TTC549 (cell line): Measurements from ENCODE around the gene SRRM5.
"Not testable (repeated sequence)": the region's sequence is repeated elsewhere in the genome, so short reads cannot be mapped to it uniquely, and the experiment has no call there.

Experiments
- FAIRE-seq: peaks from 2 replicates; lab custom pipeline; 2012; peaks lifted over from hg19 to GRCh38; lab: Jason Lieb, UNC

The SRRM5 gene

DNA sequence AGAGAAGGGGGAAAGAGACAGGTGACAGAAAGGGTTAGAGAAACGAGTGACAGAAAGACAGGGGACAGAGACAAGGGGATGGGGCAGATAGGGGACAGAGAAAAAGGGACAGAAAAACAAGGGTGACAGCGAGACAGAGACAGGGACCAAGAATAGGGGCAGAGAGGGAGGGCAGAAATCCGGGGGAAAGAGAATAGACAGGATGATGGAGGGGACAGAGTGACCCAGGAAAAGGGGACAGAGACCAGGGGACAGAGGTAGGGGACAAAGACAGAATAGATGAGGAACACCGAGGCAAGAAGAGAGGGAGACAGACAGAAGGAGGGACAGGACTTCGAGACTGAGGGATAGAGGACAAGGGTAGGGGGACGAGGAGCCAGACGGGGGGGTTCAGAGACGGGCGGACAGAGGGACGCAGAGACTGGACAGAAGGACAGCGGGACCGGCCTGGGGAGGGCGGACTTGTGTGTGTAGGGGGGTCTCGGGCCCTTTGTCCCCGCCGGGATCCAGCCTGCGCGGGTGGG is 27.2 kb downstream of the SRRM5 start:
- no peak for FAIRE-seq

DNA sequence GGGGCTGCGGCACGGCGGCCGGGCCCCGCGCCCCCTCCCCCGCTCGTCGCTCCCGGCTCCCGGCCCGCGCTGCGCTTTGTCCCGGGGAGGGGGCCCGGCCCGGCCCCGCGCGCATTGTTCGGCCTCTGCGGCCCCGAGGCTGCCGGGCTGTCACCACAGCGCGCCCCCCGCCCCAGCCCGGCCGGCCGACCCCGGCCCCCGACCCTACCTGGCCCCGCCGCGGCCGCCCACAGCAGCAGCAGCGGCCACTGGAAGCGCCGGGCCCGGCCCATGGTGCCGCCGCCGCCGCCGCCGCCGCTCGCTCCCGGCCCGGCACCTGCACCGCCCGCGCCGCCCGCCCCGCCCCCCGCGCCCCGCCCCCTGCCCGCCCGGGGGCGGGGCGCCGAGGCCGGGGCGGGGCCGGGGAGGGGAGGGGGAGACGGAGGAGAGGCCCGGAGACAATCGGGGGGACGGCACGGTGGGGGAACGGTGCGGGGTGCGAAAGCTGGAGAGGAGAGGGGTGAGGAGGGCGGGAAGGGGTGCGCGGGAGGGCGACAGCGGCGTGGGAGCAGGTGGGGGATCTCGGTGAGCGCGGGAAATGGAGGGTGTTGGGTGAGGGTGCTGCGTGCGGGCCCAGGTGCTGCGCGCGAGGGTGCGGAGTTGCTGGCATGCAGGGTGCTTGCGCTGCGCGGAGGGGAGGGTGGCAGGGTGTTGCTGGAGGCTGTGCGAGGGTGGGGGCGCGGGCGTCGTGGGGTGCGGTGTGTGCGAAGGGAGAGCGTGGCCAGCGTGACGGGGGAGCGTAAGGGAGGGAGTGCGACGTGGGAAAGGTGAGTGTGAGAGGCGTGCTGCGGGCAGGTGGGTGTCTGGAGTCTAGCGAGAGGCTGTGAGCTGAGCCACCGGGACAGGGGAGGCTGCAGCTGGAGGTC is 27.9 kb downstream of the SRRM5 start, which contains the start of gene CADM4:
TSS of gene CADM4 (minus strand) at position 332 of the 905 bp plus-strand sequence. CDS start at position 272, 60 bp downstream.
- no peak for FAIRE-seq

DNA sequence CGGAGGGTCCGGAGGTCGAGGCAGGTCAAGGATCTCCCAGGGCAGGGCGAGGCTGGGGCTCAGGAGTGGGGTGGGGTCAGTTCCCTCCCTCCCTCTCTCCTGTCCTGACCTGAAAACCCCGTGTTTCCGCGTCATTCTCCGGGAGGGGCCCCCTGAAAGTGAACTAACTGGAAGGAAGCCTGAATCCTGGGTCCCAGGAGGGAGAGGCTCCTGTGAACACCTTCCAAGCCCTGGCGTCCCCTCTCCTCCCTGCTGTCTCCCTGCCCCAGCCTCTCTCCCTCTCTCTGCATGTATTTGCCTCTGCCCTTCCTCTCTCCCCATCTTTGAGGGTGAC is 28.5 kb downstream of the SRRM5 start:
- no peak for FAIRE-seq

DNA sequence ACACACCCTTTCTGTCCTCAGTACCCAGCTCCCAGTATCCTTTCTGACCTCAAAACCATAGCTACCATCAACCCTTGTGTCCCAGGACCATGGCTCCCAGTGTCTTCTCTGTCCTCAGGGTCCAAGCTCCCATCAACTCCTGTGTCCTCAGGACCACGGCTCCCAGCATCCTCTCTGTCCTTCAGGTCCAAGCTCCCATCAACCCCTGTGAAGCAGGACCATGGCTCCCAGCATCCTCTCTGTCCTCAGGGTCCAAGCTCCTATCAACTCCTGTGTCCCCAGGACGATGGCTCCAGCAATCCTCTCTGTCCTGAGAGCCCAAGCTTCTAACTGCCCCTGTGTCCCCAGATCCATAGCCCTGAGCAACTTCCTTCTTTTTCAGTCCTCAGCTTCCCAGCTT is 29.4 kb downstream of the SRRM5 start:
- no peak for FAIRE-seq

DNA sequence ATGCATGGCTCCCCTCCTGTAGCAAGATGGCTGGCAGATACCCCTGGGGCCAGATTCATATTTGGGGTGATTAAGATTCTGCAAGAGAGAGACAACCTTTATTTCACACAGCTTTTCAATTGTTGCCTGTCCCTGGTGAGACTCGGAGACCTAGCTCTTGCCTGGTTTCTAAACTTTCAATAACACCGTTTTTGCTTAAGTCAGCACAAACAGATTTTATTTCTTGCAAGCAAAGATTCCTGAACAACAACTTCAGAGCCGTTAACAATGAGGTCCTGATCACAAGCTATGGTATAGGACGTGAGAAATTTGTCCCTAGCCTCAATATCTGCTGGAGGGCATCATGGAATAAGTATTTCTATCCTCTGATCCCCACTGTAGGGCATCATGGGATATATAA is 30.6 kb downstream of the SRRM5 start:
- no peak for FAIRE-seq

DNA sequence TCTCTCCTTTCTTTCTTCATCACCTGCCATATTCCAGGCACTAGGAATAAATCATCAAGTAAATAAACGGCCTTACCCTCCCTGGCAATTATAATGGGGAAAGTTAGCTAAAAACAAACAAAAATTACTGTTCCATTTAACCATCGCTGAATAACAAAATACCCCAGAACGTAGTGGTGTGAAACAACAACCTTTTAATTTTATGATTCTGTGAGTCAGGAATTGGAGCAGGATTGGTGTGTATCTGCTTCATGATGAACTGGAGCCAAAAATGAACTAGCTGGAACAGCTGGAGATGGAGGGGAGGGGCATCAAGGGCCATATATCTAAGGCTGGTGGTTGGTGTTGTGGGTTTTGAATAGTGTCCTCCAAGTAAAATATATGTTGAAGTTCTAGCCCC is 31.4 kb downstream of the SRRM5 start:
- no peak for FAIRE-seq

DNA sequence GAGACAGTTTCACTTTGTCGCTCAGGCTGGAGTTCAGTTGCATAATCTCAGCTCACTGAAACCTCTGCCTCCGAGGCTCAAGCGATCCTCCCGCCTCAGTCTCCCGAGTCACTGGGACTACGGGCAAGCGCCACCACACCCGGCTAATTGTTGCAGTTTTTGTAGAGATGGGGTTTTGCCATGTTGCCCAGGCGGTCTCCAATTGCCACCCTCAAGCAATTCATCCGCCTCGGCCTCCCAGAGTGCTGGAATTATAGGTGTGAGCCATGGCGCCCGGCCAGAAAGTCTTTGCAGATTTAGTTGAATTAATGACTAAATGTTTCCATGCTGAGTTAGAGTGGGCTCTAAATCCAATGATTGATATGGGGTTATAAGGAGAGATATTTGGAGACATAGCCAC is 32.3 kb downstream of the SRRM5 start:
- FAIRE-seq = no peak

DNA sequence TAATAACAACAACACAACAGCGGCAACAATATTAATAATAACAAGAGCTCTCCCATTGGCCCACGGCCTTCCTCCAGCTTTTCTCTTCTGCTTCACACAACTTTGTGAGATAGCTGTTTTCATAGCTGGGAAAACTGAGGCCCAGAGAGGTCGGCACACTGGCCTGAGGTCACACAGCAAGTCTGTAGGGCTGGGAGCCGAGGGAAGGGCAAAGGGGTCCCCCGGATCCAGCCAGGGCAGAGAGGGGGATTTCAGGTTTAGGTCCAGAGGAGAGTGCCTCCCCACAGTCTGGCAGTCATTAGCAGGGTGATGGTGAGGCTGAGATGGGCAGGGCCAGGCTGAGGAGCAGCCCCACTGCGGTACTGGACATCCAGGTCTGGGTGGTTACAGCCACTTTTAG is 36.7 kb downstream of the SRRM5 start:
- FAIRE-seq = no peak

DNA sequence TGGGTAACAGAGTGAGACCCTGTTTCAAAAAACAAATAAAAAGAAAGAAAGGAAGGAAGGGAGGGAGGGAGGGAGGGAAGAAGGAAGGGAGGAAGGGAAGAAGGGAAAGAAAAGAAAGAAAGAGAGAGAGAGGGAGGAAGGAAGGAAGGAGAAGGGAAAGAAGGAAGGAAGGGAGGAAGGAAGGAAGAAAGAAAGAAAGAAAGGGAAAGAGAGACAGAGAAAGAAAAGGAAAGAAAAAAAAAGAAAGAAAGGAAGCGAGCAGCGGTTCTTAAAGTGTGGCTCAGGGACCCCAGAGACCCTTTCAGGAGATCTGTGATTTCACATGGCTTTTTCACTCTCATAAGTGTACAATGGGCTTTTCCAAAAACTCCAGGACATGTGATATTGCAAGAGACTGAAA is 37.6 kb downstream of the SRRM5 start:
- FAIRE-seq = no peak

DNA sequence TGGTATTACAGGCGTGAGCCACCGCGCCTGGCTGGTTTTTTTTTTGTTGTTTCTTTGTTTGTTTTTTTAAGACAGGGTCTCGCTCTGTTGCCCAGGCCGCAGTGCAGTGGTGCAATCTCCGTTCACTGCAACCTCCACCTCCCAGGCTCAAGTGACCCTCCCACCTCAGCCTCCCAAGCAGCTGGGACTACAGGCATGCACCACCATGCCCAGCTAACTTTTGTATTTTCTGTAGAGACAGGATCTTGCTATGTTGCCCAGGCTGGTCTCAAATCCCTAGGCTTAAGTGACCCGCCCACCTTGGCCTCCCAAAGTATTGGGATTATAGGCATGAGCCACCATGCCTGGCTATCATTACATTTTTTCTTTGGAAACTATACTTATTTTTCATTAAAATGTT is 38.4 kb downstream of the SRRM5 start:
- not testable (repeated sequence) for FAIRE-seq

DNA sequence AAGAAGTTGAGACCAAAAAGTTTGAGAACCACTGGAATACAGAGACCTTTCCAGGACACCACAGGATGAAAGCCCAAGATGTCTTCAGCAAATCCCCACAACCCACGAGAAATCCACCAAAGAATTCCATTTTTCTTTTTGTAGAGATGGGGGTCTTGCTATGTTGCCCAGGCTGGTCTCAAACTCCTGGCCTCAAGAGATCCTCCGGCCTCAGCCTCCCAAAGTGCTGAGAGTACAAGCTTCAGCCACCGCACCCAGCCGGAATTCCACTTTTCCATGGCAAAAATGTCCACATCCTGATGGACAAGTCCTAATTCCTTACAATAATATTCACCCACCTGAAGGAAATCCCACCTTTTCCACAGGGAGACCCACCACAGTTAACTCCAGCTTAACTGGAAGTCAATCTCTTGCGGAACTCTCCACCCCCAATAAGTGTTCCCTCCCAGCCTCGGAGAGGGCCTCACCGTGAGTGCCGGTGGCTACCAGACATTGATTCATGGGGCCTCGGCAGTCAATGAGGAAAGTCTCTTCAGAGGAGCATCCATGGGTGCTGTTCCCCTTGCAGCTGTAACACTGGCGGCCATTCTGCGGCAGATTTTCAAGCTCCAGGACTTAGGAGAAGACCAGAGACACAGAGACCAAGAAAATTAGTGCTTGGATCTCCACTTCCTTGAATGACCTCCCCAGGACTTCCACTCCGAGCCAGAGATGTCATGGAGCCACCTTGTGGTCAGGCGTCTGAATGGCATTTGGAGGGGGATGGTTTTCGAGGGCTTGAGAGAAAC is 40.1 kb downstream of the SRRM5 start:
- peak; percentile 9 for FAIRE-seq

DNA sequence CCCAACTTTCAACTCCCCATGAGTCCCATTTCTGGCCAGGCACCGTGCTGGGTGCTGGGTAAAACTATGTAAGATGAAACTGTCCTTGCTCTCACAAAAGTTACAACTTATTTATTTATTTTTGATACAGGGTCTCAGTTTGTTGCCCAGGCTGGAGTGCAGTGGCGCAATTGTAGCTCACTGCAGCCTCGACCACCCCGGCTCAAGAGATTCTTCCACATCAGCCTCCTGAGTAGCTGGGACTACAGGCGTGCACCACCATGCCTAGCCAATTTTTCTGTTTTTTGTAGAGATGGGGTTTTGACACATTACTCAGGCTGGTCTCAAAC is 40.6 kb downstream of the SRRM5 start:
- no peak for FAIRE-seq

DNA sequence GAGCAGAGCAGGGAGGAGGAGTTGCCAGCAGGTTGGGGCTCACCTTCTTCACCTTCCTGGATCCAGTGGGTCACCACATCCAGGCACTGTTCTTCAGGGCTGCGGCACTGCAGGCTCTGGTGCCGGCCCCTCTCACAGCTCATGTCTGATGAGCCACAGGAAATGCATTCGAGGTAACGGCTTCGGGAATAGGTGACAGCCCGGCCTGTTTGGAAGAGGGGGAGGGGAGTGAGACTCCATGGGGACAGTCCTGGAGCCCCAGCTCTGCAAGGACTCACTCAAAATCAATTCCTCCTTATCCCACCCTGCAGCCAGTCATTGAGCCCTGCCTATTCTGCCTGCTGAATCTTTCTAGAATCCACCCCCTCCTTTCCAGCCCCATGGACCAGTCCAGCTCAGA is 44.5 kb downstream of the SRRM5 start:
- FAIRE-seq = no peak

DNA sequence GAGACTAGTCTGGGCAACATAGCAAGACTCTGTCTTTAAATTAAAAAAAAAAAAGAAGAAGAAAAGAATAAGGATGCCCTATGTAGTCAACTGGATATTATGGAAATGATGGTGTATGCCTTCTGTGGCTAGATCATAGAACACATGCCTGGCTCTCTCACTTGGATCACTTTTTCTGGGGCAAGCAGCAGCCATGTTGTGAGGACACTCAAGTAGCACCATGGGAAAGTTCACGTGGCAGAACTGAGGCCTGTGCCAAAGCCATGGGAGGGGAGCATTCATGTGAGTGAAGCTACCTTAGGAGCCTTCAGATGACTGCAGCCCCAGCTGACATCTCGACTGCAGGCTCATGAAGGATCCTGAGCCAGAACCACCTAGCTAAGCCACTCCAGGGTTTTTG is 46.1 kb downstream of the SRRM5 start:
- no peak for FAIRE-seq

DNA sequence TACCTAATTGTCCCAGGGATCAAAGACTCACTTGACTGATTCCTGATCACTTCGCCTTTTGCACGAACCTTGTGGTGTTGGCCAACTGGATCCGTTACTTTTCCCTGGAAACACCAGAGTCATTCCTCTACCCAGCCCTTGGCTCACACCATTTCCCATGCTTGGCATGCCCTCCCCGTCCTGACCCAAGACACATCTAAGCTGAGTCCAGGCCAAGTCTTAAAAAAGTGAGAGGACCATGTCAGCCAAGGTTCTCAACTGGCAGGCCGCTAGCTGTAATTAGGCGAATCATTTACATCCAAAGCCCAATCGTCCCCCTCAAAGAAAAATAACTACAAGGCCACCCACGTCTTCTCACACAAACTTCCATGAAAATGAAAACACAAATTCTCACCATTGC is 46.6 kb downstream of the SRRM5 start:
- FAIRE-seq = no peak

DNA sequence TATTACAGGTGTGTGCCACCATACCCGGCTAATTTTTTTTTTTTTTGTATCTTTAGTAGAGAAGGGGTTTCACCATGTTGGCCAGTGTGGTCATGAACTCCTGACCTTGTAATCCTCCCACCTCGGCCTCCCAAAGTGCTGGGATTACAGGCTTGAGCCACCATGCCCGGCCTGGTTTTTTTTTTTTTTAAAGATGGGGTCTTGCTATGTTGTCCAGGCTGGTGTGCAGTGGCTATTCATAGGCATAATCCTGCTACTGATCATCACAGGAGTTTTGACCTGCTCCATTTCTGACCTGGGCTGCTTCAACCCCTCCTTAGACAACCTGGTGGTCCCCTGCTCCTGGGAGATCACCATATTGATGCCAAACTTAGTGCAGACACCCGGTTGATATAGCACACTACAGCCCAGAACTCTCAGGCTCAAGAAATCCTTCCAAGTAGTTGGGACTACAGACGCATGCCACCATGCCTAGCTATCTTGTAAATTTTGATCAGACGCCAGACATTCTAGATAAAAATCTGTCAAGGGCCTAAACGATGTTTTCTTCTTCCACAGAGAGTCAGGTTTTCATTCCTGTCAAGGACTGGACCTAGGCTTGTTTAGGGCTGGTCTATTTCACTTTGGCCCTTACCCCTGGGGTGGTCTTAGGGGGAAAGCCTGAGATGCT is 48.5 kb downstream of the SRRM5 start:
- no peak for FAIRE-seq

DNA sequence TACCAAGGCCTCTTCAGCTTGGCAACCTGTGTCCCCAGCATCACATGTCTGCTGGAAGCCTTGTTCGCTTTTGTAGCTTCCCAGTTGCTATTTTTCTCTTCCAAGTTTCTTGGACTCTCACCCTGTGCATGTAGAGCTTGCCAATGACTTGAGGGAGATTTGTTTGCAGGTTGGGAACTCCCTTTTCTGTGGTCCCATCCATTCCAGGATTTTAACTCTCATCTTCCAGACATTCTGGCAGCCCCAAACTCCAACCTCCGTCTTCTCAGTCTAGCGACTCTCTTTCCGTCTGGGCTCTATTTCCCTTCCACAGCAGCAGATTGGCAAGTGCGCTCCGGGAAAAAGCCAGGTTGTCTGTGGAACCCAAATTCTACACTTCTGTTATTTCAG is 49.1 kb downstream of the SRRM5 start:
- FAIRE-seq = no peak

DNA sequence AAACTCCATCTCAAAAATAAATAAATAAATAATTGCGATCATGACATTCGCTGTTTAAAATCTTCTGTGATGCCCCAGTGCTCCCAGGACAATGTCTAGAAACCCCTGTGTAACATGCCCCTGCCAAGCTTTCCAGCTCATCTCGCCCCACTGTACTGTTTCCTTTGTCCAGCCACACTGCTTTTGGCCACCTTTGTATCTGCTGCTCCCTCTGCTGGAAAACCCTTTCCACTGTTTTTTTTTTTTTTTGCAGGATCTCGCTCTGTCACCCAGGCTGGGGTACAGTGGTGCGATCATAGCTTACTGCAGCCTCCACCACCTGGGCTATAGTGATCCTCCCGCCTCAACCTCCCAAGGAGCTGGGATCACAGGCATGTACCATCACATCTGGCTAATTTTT is 50.6 kb downstream of the SRRM5 start:
- no peak for FAIRE-seq

DNA sequence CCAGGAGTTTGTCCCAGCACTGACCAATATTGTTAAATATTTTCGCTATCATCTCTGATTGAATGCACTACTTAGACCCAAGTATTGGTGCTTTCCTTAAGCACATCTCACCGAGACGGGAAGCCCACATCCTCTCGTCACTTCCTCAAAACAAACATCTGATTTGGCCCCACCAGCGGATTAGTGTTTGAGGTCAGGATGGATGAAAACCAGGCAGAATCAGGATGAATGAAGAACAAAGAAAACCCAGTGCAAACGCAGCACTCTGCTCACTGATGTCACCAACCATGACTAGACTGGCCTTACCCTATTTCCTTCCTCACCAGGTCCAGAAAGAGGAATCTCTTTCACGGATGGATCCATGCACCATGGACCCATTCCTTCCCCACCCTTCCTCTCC is 52.1 kb downstream of the SRRM5 start:
- no peak for FAIRE-seq
